ENCODE results near the gene SRRM4. TPM values are rescaled to one million over a fixed set of nuclear protein-coding genes. Genes with fewer than 3 reads are reported as not detected.
A peak's percentile ranks its signal among the peaks of the same experiment; 100 is the strongest.

The SRRM4 gene
- total RNA-seq, 2 experiments from 2014 or later: not detected

DNA sequence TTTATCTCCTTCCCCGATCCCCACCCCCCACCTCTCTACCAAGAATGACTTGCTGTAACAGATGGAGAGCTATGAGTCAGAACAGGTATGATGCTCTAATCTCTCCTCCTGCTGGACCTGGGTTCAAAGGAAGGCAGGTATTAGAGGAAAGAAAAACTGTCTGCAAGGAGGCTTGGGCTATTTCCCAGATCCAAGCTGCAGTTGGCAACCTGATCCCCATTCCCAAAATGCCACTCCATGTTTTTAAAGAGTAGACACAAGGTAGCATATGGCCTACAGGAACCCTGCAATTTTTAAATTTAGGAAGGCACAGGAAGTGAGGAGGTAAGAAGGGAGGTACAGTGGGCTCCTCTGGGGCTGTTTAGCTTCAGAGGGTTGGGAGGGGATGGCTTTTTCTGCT is 33.0 kb downstream of the SRRM4 start:
- CTCF ChIA-PET: interaction anchor here (1.2 kb wide), 1 partner anchor 23 kb away, joined by 3 read pairs; no protein-coding TSS in a partner anchor
- Mint-ChIP-seq H3K36me3 (ENCODE audit: low read depth) (no peaks in the 10 kb centered on the region), H3K9me3 (peaks cover 6% of the 10 kb centered on the region), H3K4me1 (ENCODE audit: low read depth) (no peaks in the 10 kb centered on the region), H3K4me3 (no peak overlapping the region), H3K27me3 (peaks cover 21% of the 10 kb centered on the region), H3K27ac (no peak overlapping the region)
- no peak for DNase-seq
- TF ChIP-seq CTCF (IDR thresholded peaks at IDR 0.05): no peak
- POLR2A ChIA-PET: no interaction called here
- intact Hi-C loops (cut with micrococcal nuclease): no loop called here
- no peak for ATAC-seq

GRCh38 chr12:119016715-119017114 is 35.4 kb downstream of the SRRM4 start:
- intact Hi-C loops (cut with micrococcal nuclease): no loop called here
- Mint-ChIP-seq H3K9me3 (peaks cover 6% of the 10 kb centered on the region), H3K27ac (no peak overlapping the region), H3K27me3 (peaks cover 24% of the 10 kb centered on the region), H3K4me1 (ENCODE audit: low read depth) (no peaks in the 10 kb centered on the region), H3K36me3 (ENCODE audit: low read depth) (no peaks in the 10 kb centered on the region), H3K4me3 (no peak overlapping the region)
- ATAC-seq (no peak), DNase-seq (no peak)
- no peak for TF ChIP-seq CTCF (IDR thresholded peaks at IDR 0.05)
- ChIA-PET CTCF (no interaction called here), POLR2A (interaction anchor here (0.6 kb wide), 1 partner anchor 738 kb away, joined by 3 read pairs; no protein-coding TSS in a partner anchor)

- Mint-ChIP-seq H3K36me3 (ENCODE audit: low read depth) (no peaks in the 10 kb centered on the region), H3K4me1 (ENCODE audit: low read depth) (no peaks in the 10 kb centered on the region), H3K27me3 (peaks cover 21% of the 10 kb centered on the region), H3K27ac (no peak overlapping the region), H3K9me3 (peaks cover 3% of the 10 kb centered on the region), H3K4me3 (no peak overlapping the region)
- intact Hi-C loops (cut with micrococcal nuclease): no loop called here
- POLR2A ChIA-PET: no interaction called here
- CTCF ChIA-PET: no interaction called here
- no peak for TF ChIP-seq CTCF (IDR thresholded peaks at IDR 0.05)
- DNase-seq (no peak), ATAC-seq (no peak)
Observed at GRCh38 chr12:119019166-119019565, 37.8 kb downstream of the SRRM4 start.

GRCh38 chr12:119020406-119021360 is 39.3 kb downstream of the SRRM4 start:
- Mint-ChIP-seq H3K9me3 (peaks cover 3% of the 10 kb centered on the region), H3K36me3 (ENCODE audit: low read depth) (no peaks in the 10 kb centered on the region), H3K27me3 (peaks cover 20% of the 10 kb centered on the region), H3K4me1 (ENCODE audit: low read depth) (no peaks in the 10 kb centered on the region), H3K27ac (no peak overlapping the region), H3K4me3 (no peak overlapping the region)
- no peak for TF ChIP-seq CTCF (IDR thresholded peaks at IDR 0.05)
- no peak for ATAC-seq
- intact Hi-C loops (cut with micrococcal nuclease): no loop called here
- peak; percentile 38 for DNase-seq
- ChIA-PET CTCF (interaction anchor here (1.0 kb wide), 1 partner anchor 110 kb away, joined by 3 read pairs; no protein-coding TSS in a partner anchor), POLR2A (no interaction called here)

DNA sequence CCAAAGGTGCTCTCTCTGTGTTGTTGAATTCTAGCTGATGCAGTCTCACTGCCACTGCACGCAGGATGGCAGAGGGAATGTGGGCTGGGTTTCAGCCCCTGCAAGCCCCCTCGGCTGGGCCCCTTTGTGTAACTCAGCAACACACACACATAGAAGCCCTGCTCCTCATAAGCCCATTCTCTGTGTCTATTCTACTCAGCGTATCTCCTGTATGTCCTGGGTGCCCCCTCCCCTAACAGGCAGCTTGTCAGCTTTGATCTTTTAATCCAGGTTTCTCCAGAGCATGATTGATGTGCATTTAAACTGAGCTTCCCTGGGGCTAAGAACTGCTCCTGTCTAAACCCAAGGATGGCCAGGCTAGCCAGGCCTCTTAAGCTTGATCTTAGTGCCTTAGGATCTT is 43.0 kb downstream of the SRRM4 start:
- TF ChIP-seq CTCF (IDR thresholded peaks at IDR 0.05): no peak
- DNase-seq (no peak), ATAC-seq (no peak)
- Mint-ChIP-seq H3K9me3 (peaks cover 3% of the 10 kb centered on the region), H3K36me3 (ENCODE audit: low read depth) (no peaks in the 10 kb centered on the region), H3K4me3 (no peak overlapping the region), H3K4me1 (ENCODE audit: low read depth) (no peaks in the 10 kb centered on the region), H3K27me3 (peaks cover 9% of the 10 kb centered on the region), H3K27ac (no peak overlapping the region)
- ChIA-PET POLR2A (no interaction called here), CTCF (no interaction called here)
- intact Hi-C loops (cut with micrococcal nuclease): no loop called here

All from activated CD8-positive, alpha-beta T cell treated with anti-CD3 and anti-CD28 coated beads for 36 hours (primary cell).